M059J (cell line): ENCODE measurements around the gene F2RL3. TPM values are rescaled to one million over a fixed set of nuclear protein-coding genes. Genes with fewer than 3 reads are reported as not detected.
A peak's percentile ranks its signal among the peaks of the same experiment; 100 is the strongest.

Experiments used
- DNase-seq: peaks from one replicate; pipeline ENCODE4 v3.0.0-alpha.2; 2012; ENCODE audit warnings: low read depth
- total RNA-seq: library from RNA; depleted of rRNA; stranded (reverse); fragments of >200 nt; shearing (Covaris generic); gene quantifications from 2 replicates; pipeline ENCODE4 v1.2.3, GENCODE V29; 2014

Gene F2RL3
- total RNA-seq, 1 experiment from 2014 or later: not detected

DNA sequence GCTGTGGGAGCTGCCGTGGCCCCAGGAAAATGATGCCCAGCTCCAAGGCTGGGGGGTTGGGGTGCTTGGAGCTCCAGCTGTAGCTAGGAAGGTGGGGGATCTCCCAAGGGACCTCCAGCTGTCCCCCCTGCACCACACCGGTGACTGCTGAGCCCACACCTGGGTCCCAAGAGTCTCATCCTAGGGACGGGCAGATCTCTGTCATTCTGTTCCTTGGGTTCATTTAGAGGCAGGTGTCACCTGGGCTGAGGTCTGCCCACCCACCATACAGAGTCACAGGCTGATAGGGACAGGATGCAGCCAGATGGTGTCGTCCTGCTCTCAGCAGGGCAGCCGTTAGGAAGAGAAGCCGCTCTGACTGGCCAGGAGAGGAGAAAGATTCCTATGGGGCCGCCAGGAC lies 5.3 kb downstream of the F2RL3 start:
- DNase-seq: no peak

DNA sequence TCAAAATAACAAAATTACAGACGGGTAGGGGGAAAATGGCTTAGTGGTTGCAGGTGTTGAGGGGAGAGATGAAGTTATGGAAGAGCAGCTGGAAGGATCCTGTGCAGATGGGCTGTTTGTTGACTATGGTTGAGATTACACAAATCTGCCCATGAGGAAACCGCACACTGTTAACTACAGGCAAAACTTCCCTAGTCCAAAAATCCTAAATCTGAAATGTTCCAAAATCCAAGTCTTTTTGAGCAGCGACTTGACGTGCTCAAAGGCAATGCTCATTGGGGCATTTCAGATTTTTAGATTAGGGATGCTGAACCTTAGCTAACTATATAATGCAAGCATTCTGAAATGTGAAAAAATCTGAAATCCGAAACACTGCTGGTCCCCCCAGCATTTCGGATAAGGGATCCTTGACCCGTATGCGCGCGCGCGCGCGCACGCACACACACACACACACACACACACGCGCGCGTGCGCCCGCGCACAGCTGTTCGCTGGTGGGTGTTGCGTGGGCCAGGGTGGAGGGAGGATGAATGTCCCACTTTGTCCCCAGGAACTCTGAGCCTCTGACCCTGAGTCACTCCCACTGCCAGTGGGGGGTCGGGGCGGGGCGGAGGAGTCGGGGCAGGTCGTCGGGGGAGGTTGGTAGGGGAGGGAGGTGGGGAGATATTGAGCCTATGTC lies 6.8 kb downstream of the F2RL3 start:
- DNase-seq: no peak

DNA sequence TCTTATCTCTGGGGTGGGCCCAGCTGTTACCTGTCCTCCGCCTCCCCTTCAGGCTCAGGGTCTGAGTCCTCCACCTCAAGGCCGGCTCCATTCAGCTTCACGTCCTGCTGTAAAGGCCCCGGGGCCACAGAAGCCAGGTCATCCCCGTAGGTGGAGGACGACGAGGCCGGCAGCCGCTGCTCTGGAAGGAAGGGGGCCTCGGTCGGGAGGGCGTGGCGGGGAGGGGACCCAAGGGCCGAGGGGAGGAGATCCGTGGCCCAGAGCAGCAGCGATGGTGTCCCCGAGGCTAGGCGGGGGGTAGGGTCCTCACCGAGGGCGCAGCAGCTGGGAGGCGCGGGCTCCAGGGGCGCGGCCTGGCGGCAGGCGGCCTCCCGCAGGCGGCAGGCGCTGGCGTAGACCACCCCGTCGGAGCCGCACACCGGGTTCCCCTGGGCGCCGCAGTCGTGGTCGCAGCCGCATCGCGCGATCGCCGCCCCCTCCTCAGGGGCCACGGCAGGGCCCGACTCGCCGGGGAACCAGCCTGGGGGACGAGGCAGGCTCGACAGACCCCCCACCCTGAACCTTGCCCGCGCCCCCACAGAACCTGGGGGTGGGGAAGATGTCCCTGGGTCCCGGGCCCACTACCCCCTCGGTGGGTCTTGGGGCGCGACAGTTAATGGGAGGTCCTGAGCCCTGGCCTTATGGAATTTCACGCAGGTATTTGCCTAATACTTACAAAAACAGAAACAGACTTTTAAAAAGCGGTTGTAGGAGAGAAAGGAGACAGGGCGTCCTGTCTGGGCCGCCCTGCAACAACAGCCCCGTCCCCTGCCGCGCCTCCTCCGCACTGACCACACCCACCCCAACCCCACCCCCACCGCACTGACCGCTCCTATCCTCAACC lies 7.6 kb downstream of the F2RL3 start:
- no peak for DNase-seq

DNA sequence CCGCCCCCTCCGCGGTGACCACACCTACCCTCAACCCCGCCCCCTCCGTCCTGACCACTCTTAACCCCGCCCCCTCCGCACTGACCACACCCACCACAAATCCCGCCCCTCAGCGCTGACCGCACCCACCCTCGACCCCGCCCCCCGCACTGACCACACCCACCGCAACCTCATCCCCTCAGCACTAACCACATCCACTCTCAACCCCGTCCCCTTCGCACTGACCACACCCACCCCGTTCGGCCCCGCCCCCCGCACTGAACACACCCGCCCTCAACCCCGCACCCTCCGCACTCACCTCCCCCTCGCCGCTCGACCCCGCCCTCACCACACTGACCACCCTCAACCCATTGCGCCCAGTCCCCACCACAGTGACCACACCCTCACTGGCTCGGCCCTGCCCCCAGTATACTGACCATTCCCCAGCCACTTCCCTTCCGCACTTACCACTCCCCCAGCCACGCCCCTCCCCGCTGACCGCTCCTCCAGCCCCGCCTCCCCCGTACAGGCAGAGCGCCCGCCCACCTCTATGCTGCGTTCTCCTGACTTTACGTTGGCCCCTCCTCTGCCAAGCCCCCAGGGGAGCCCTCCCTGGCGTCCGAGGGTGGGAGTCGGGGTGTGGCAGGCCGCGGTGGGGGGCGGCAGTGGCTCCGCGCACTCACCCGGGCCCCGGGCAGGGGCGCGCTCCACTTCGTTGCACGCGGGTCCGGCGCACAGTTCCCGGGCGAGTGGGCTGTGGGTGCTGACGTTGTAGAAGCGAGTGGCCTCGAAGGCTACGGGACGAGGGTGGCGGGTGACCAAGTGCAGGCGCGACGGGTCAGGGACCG lies 8.4 kb downstream of the F2RL3 start:
- no peak for DNase-seq

DNA sequence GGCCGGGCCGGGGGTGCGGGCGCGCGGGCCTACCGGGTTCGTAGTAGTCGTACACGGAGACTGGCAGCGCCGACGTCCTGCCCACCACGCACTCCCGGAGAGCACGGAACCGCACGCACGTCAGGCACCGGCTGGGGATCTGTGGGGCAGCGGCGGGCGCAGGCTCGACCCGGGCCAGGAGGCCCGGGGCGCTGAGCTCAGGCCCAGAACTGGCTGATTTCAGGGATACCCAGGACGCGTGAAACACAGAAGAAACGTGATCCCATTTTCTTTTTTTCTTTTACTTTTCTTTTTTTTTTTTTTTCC lies 9.0 kb downstream of the F2RL3 start:
- DNase-seq: no peak

DNA sequence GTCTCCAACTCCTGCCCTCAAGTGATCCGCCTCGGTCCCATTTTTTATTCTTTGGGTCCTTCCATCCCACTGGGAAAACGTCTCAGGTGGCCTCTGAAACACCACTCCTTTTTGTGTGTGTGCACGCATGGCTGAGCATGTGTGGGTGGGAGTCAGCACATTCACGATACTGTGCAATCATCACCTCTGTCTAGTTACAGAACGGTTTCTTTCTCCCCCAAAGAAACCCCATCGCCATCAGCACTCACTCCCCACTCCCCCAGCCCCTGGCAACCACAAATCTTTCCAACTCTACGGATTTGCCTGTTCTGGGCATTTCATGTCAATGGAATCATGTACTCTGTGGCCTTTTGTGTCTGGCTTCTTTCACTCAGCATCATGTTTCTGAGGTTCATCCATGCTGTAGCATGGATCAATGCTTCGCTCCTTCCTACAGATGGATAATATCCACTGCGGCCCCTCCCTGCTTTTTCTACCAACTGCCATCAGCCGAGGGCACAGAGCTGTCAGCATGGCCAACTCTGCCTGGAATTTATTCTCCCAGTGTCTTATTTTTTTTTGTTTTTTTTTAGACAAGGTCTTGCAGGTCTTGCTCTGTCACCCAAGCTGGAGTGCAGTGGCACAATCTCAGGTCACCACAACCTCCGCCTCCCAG lies 9.7 kb downstream of the F2RL3 start:
- DNase-seq: no peak

DNA sequence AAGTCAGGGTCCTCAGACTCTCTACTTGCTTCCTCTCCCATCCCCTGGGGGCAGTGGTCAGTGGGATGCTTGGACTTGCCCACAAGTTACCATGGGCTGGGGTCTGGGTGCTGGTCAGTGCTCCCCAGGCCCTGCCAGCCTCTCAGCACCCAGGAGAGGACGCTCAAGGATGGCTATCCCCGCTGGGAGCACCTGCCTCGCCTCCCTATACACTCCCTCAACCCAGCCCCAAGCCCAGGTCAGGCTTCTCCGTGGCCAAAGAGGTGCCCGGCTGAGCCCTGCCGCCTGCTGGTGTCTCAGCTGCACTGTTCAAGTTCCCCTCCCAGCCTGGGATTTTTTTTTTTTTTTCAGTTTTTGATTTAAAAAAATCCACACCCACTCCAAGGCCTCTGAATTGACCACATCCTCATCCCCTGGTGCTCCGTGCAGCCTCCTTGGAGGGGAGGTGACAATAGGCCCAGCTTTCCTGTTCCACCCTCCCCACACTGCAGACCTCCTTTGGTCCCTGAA lies 10.8 kb downstream of the F2RL3 start:
- peak; percentile 44 for DNase-seq

DNA sequence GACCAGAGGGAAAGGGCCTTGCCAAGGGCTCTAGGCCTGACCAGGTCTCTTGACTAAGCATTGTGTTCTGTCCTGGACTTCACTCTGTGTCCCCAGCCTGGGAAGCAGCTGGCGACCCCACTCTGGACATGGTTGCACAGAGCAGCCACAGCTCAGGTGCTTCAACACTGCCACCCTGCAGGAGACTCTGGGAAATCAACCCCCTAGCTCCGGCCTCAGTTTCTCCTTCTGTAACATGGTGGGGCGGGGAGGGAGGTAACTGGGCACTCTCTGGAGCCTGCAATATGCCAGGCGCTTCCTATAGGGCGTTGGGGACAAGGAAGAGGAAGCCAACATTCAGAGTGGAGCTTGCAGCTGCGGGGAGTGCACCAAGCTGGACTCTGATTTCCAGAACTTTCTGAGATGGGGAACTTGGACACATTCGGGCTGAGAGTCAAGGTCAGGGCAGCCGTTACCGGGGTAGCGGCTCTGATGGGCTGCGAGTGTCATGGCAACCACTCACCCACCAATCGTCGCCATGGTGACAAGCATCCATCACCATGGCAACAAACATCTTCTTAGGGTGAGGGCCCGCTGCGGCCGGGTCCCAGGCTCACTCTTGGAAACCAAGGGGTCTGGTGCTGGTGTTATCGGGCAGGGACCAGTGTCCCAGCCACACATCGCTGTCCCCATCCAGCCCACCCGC lies 12.8 kb downstream of the F2RL3 start:
- DNase-seq: no peak

DNA sequence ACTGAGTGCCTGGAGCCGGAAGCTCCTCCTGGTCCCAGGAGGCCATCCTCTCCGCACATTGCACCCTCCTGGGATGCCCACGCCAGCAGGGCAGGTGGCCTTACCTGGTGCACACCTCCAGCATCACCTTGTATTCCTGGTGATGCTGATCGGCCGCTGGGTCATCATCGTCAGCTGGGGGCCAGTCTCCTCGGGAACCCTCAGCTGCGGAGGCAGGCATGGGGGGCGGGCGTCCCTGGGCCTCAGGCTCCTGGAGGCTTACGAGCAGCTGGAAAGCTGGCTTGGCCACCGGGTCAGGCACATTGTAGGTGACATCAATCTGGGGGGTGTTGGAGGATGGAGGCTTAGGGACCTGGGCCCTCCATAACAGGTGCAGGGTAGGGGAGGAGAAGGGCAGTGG lies 13.7 kb downstream of the F2RL3 start:
- DNase-seq: no peak

DNA sequence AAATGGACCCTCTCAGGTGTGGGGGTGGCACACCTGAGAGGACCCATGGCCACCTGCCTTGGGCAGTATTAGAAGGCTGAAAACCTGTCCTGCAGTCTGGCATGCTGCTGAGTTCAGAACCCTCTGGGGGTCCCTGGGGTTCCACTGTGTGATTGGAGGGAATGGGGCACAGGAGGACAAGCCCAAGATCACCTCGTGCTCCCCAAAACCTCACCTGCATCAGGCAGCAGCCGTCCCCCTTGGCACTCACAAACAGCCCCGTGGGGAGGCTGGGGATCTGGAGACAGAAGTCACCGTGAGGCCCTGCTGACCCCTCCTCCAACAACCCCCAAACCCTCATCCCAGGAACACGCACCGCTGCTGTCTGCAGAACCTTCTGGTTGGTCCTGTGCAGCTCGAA lies 14.5 kb downstream of the F2RL3 start:
- no peak for DNase-seq

DNA sequence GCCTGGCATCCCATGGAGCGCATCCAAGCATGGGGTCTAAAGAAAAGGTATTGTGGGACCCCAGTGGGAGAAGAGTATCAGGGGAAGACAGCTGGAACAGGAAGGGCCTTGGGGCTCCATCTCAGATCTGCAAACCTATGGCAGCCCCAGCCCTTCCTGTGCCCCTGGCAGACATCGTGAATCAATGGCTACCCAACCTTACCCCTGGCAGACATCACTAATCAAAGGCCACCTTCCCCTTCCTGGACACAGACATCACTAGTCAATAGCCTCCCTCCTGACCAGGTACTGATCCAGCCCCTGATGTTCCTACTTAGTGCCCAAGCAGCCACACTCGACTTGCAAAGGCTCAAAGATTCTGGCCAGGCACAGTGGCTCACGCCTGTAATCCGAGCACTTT lies 15.8 kb downstream of the F2RL3 start:
- no peak for DNase-seq

DNA sequence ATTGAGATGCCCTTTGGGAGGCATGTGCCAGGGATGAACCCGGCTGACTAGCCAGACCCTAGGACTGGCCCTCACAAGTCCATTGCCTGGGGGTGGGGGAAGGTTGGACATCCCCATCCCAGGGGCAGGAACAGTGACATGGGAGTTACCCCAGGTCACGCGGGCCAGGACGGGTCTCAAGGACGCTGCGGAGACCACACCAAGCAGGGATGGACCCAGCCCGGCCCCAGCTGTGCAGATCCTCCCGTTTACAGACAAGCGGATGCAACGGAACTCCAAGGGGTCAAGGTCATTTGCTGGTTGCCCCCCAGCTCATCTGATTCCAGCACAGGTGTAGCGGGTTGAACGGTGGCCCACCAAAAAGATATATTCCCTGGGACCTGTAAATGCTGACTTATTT lies 20.0 kb downstream of the F2RL3 start:
- no peak for DNase-seq

DNA sequence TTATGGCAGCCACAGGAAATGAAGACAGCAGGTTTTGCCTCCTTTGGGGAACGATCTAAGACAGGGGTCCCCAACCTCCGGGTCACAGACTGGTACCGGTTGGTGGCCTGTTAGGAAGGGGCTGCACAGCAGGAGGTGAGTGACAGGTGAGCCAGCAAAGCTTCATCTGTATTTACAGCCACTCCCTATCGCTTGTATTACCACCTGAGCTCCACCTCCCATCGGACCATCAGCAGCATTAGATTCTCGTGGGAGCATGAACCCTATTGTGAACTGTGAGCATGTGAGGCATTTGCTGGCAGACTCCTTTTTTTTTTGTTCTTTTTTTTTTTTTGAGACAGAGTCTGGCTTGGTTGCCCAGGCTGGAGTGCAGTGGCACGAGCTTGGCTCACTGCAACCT lies 22.2 kb downstream of the F2RL3 start:
- no peak for DNase-seq

DNA sequence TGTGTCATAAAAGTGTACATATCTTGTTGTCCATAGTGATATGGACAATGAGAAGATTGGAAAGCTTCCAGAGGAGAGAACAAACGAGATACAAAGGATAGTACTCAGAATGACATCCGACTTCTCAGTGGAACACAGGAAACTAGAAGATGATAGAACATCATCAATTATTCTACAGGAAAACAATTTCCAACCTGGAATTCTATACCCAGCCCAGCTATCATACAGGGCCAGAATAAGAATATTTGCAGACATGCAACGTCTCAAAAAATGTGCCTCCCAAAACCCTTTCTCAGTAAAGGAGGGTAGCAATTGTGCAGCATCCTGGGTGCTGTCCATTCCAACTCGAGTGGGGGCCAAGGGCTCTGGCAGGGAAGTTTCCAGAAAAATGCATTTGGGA lies 24.0 kb downstream of the F2RL3 start:
- DNase-seq: no peak

DNA sequence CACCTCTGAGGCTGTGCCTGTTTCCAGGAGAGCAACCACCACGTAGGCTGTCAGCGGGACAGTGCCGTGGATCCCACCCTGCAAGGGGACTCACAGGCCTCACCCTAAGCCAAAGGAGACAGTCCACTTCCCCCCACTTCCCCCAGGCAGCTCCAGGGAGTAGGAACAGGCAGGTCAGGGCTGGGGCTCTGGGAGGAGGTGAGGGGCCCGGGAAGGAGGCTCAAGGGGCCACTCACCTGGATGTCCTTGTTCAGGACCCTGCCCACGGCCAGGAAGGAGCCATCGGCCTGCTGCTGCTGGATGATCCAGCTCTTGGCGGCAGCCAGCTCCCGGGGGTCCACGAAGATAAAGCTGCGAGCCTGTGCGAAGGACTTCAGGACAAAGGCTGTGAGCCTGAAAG lies 25.6 kb downstream of the F2RL3 start:
- no peak for DNase-seq

DNA sequence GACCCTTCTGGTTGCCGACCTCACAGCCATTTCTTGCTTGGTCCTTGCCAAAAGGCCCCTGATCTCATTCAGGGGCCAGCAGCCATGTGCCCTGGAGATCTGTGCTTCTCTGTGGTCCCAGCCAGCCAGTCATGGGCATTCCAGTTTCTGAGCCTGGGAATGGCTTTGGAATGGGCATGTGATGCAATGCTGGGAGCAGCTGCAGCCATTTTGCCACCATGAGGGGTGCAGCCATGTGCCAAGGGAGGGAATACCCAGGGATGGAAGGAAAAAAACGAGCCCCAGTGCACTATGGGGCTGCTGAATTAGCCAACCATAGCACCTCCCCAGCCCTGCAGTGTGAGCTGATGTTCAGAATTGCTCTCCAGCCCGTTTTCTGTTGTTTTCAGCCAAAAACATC lies 26.3 kb downstream of the F2RL3 start:
- DNase-seq: no peak

DNA sequence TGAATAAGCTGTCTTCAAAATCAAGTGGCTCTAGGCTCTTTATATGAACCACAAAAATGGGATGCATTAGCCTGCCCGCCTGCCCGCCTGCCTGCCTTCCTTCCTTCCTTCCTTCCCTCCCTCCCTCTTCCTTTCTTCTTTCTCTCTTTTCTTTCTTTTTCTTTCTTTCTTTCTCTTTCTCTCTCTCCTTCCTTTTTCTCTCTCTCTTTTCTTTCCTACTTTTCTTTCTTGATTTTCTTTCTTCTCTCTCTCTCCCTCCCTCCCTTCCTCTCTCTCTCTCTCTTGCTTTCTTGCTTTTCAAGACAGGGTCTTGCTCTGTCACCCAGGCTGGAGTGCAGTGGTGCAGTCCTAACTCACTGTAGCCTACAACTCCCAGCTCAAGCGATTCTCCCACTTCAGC lies 26.9 kb downstream of the F2RL3 start:
- no peak for DNase-seq

DNA sequence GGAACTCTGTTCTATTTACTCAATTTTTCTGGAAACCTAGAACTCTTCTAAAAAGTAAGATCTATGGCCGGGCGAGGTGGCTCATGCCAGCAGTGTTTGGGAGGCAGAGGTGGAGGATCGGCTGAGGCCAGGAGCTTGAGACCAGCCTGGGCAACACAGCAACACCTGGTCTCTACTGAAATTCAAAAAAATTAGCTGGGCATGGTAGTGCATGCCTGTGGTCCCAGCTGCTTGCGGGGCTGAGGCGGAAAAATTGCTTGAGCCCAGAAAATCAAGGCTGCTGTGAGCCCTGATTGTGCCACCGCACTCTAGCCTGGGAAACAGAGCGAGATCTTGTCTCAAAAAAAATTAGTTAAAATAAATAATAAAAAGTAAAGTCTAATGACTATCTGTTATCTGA lies 28.6 kb downstream of the F2RL3 start:
- DNase-seq: no peak

DNA sequence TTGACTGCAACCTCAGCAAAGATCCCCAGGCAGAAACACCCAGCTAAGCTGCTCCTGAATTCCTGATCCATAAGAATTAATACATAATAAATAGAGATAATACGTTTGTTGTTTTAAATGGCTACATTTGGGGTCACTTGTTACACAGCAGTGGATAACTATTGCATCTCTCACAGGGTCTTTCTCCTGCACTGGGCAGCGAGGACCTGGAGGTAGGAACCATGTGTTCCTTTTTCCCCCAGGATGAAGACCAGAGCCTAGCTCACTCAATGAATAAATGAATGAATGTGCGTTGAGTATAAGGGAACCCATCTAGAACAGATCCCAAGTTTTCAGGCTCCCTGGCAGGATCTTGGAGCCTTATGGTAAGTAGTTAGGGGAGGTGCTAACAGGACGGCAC lies 30.7 kb downstream of the F2RL3 start:
- DNase-seq: no peak

DNA sequence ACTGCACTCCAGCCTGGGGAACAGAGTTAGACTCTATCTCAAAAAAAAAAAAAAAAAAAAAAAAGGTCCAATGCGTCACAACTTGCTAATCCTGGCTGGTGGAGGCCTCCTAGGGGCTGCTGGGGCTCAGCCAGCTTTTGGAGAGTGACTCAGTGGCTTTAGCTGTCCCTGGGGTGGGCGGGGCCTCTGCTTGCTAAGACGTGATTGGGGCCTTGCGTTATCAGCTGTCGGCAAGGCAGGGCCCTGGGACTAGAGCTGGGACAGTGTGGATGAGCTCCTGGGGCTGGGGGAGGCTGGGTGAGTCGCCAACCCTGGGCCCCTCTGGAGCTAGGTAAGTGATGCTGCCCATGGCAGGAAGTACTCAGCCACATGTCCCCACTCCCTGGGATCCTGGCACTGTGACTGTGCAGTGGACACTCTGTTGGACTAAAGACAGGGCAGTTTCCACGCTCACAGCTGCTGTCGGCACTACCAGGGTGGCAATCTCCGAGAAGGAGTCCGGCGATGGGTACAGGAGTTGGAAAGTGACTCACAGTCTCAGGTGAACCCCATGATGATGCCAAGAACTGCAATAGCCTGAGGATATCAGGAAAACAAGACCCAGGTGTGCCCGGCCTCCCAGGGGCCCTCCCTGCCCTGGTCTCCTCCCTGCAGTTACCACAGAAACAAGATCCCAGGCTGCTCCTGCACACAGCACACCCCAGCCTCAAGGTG lies 32.2 kb downstream of the F2RL3 start:
- peak; percentile 89 for DNase-seq
